ENCODE results near the gene GSS.

GSS gene

DNA sequence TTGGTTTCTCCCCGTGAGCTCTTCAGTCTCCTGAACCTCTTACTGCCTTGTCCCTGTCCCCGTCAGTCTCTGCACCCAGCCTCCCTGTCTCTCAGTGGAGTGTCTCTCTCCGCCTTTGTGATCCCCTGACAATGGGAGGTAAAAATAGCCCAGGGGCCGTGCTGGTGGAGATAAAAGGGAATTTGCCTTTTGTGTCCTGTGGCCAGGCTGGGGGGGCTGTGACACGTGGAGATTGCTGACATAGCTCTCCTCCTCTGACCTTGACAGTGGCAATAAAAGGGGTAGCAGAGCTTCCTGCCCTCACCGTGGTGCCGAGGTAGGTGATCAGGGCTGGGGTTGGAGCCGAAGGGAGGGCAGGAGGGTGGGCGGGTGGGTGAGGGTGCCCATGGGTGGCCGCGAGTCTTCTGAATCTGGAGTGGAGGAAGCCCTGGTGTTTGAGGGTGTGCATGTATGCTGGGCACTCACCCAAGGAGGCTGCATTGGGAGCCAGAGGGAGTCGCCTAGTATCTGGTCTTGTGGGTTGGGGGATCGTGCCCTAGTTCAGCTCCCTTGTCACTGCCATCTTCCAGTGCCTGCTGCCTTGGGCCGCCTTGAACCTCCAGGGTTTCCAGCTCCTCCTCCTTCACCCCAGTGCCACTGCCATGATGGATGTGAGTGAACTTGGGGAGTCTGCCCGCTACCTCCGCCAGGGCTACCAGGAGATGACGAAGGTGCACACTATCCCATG, 21.9 kb upstream of the GSS start:
- no peak overlapping the region for H2AFZ ChIP-seq
- no peaks in the 10 kb centered on the region for H3K4me1 ChIP-seq
- no peaks in the 10 kb centered on the region for H3K36me3 ChIP-seq (ENCODE audit: control insufficient read depth, insufficient read depth, low read length)
- H3K9me3 ChIP-seq (ENCODE audit: control insufficient read depth, low read length) = no peaks in the 10 kb centered on the region
- H3K79me2 ChIP-seq = no peaks in the 10 kb centered on the region
- H3K9ac ChIP-seq = no peak overlapping the region
- H3K27ac ChIP-seq = no peak overlapping the region
- TF ChIP-seq, protein P1, sequence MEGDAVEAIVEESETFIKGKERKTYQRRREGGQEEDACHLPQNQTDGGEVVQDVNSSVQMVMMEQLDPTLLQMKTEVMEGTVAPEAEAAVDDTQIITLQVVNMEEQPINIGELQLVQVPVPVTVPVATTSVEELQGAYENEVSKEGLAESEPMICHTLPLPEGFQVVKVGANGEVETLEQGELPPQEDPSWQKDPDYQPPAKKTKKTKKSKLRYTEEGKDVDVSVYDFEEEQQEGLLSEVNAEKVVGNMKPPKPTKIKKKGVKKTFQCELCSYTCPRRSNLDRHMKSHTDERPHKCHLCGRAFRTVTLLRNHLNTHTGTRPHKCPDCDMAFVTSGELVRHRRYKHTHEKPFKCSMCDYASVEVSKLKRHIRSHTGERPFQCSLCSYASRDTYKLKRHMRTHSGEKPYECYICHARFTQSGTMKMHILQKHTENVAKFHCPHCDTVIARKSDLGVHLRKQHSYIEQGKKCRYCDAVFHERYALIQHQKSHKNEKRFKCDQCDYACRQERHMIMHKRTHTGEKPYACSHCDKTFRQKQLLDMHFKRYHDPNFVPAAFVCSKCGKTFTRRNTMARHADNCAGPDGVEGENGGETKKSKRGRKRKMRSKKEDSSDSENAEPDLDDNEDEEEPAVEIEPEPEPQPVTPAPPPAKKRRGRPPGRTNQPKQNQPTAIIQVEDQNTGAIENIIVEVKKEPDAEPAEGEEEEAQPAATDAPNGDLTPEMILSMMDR (IDR thresholded peaks at IDR 0.05) = no peak
- H3K27me3 ChIP-seq (ENCODE audit: control insufficient read depth, insufficient read depth, low read length) = no peaks in the 10 kb centered on the region
- H3K4me3 ChIP-seq (ENCODE audit: low read depth, low read length) = no peak overlapping the region
- H3K4me2 ChIP-seq (ENCODE audit: low read length) = no peak overlapping the region

DNA sequence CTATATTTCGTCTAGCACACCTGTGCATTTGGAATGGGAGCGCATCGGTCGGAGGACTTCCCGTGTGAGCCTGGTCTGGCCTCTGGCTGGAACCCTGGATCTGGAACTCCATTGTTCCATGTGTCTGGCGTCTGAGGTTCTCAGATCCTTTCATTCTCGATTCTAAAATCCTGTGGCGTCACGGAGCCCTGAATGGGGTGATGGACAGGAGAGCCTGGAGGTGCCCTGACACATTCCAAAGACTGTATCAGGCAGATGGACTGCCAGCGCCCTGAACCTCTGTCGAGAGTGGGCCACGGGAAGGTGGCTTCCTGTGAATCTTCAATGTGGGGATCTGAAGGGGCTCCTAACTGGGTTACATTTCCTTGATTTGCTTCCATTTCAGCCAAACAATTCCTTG, 20.7 kb upstream of the GSS start:
- Histone ChIP-seq H3K9me3 (ENCODE audit: control insufficient read depth, low read length) (no peaks in the 10 kb centered on the region), H3K4me3 (ENCODE audit: low read depth, low read length) (no peak overlapping the region), H2AFZ (no peak overlapping the region), H3K27me3 (ENCODE audit: control insufficient read depth, insufficient read depth, low read length) (no peaks in the 10 kb centered on the region), H3K4me2 (ENCODE audit: low read length) (no peak overlapping the region), H3K36me3 (ENCODE audit: control insufficient read depth, insufficient read depth, low read length) (no peaks in the 10 kb centered on the region), H3K79me2 (no peaks in the 10 kb centered on the region), H3K4me1 (no peaks in the 10 kb centered on the region), H3K9ac (no peak overlapping the region), H3K27ac (no peak overlapping the region)
- TF ChIP-seq, protein P1 (IDR thresholded peaks at IDR 0.05) = no peak

DNA sequence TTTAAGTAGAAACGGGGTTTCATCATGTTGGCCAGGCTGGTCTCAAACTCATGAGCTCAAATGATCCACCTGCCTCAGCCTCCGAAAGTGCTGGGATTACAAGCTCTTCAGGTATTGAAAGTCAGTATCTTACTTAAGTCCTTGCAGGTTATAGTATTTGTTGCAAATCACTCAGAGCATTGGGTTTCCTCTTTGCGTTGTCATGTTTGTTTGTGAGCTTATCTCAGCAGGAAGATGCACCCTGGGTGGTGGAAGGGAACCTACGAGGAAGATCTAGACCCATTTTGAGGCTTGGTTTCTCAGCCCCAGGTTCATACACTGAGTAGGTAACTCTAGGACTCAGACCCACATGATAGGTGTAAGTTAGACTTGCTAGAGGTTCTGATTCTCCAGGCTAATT, 18.6 kb upstream of the GSS start:
- Histone ChIP-seq H3K27me3 (ENCODE audit: control insufficient read depth, insufficient read depth, low read length) (no peaks in the 10 kb centered on the region), H3K9me3 (ENCODE audit: control insufficient read depth, low read length) (no peaks in the 10 kb centered on the region), H3K4me1 (no peaks in the 10 kb centered on the region), H2AFZ (no peak overlapping the region), H3K9ac (no peak overlapping the region), H3K4me2 (ENCODE audit: low read length) (no peak overlapping the region), H3K4me3 (ENCODE audit: low read depth, low read length) (no peak overlapping the region), H3K36me3 (ENCODE audit: control insufficient read depth, insufficient read depth, low read length) (no peaks in the 10 kb centered on the region), H3K27ac (no peak overlapping the region), H3K79me2 (no peaks in the 10 kb centered on the region)
- TF ChIP-seq, protein P1 (IDR thresholded peaks at IDR 0.05) = no peak

DNA sequence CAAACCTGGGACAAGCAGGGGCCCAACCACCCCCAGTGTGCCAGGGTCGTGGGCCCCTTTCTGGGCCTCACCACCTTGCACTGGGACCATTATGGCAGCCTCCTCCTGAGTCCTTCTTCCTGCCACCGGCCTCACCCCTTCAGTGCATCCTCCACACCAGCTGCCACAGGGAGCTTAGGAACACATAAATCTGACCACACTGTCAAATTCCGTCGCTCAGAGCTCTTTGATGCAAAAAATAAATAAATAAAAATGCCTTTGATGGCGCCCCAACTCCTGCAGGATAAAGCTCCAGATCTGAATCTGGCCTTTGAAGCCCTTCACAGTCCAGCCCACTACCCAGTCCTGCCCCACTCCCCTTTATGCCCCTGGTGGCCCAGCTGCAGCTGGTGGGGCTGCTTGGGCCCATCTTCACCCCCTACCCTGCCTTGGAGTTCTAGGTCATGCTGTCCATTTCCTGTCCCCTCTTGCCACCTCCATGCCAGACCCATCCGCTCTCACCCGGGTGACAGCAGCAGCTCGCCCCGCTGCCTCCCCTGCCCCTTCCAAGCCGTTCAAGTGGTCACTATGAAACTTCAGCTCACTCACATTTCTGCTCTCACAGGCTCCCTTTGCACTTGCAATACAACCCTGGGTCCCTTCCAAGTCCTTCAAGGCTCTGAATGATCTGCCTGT, 16.1 kb upstream of the GSS start:
- H3K36me3 ChIP-seq (ENCODE audit: control insufficient read depth, insufficient read depth, low read length) = no peaks in the 10 kb centered on the region
- no peak overlapping the region for H3K4me2 ChIP-seq (ENCODE audit: low read length)
- no peak overlapping the region for H3K27ac ChIP-seq
- no peaks in the 10 kb centered on the region for H3K27me3 ChIP-seq (ENCODE audit: control insufficient read depth, insufficient read depth, low read length)
- no peak overlapping the region for H3K9ac ChIP-seq
- no peak overlapping the region for H2AFZ ChIP-seq
- no peaks in the 10 kb centered on the region for H3K4me1 ChIP-seq
- H3K4me3 ChIP-seq (ENCODE audit: low read depth, low read length) = no peak overlapping the region
- H3K9me3 ChIP-seq (ENCODE audit: control insufficient read depth, low read length) = no peaks in the 10 kb centered on the region
- TF ChIP-seq, protein P1 (IDR thresholded peaks at IDR 0.05) = no peak
- no peaks in the 10 kb centered on the region for H3K79me2 ChIP-seq
